AG09309 (cell line): Measurements from ENCODE around the gene DPYD.

Source experiments
- DNase-seq: peaks from one replicate; pipeline ENCODE4 v3.0.0-alpha.2; 2010; ENCODE audit warnings: low read depth
- H3K4me3 ChIP-seq: 2 replicates; pipeline ENCODE4 v1.5.1; 2011; ENCODE audit warnings: mild to moderate bottlenecking, low read depth, low read length, moderate library complexity; ENCODE audit not compliant: control insufficient read depth
- CTCF ChIP-seq: IDR thresholded peaks from 2 replicates; pipeline ENCODE4 v1.5.1; 2011; ENCODE audit warnings: mild to moderate bottlenecking, low read depth, low read length, inconsistent platforms; ENCODE audit not compliant: insufficient read depth, control insufficient read depth; ENCODE audit errors: missing control alignments

Gene DPYD

GRCh38 chr1:97508653-97509218 lies 412.1 kb downstream of the DPYD start:
- TF ChIP-seq CTCF, result no peak
- no peak for DNase-seq

GRCh38 chr1:97507863-97508262 lies 413.0 kb downstream of the DPYD start:
- no peak for DNase-seq
- no peak for TF ChIP-seq CTCF
- H3K4me3 ChIP-seq, result no peak overlapping the region

More at GRCh38 chr1:97508653-97509218, 412.1 kb downstream of the DPYD start:
- no peak overlapping the region for H3K4me3 ChIP-seq

- TF ChIP-seq CTCF, result no peak
- H3K4me3 ChIP-seq, result no peak overlapping the region
- DNase-seq, result no peak
Measured at GRCh38 chr1:97506368-97506767, 414.5 kb downstream of the DPYD start.

- no peak for DNase-seq
- H3K4me3 ChIP-seq, result no peak overlapping the region
- no peak for TF ChIP-seq CTCF
Measured at GRCh38 chr1:97505816-97506215, 415.0 kb downstream of the DPYD start.

GRCh38 chr1:97505289-97505688 lies 415.5 kb downstream of the DPYD start:
- no peak overlapping the region for H3K4me3 ChIP-seq
- TF ChIP-seq CTCF, result no peak
- DNase-seq, result no peak

- no peak for DNase-seq
- no peak for TF ChIP-seq CTCF
- no peak overlapping the region for H3K4me3 ChIP-seq
Measured at GRCh38 chr1:97502360-97502759, 418.5 kb downstream of the DPYD start.

GRCh38 chr1:97501628-97502027 lies 419.2 kb downstream of the DPYD start:
- no peak for TF ChIP-seq CTCF
- DNase-seq, result no peak
- H3K4me3 ChIP-seq, result no peak overlapping the region
